Lung (tissue), 12 donors: ENCODE measurements around the gene AP3S2. TPM values are rescaled to one million over a fixed set of nuclear protein-coding genes. Genes with fewer than 3 reads are reported as not detected.

Experiments used
- ATAC-seq: fragments of 200-7000 bp; cut with Tn5 transposase; one replicate; pipeline ENCODE4 v1.9.1; 2020; ENCODE audit warnings: moderate number of reproducible peaks; ENCODE audit not compliant: insufficient read depth, low FRiP score
- DNase-seq, 3 donors: peaks; one replicate each; pipeline ENCODE4 v3.0.0-alpha.2; 2013 to 2017
- H3K27ac ChIP-seq, 2 donors: one replicate each; pipeline ENCODE4 v1.5.1; 2013; ENCODE audit warnings: mild to moderate bottlenecking in 2 of 2, moderate library complexity in 2 of 2, control low read depth in 1 of 2, inconsistent platforms in 1 of 2, low read depth in 1 of 2, low read length in 1 of 2
- H3K27me3 ChIP-seq, 3 donors: one replicate each; pipeline ENCODE4 v1.5.1; 2013; ENCODE audit warnings: low read length in 2 of 3; ENCODE audit not compliant: control insufficient read depth in 3 of 3, insufficient read depth in 3 of 3
- H3K36me3 ChIP-seq, 4 donors: one replicate each; pipeline ENCODE4 v1.5.1; 2013; ENCODE audit warnings: low read length in 4 of 4, mild to moderate bottlenecking in 1 of 4, moderate library complexity in 1 of 4; ENCODE audit not compliant: control insufficient read depth in 4 of 4, insufficient read depth in 4 of 4
- H3K4me1 ChIP-seq, 5 donors: one replicate each; pipeline ENCODE4 v1.5.1; 2013; ENCODE audit warnings: low read length in 5 of 5, mild to moderate bottlenecking in 2 of 5, moderate library complexity in 1 of 5; ENCODE audit not compliant: control insufficient read depth in 5 of 5, insufficient read depth in 5 of 5
- H3K4me3 ChIP-seq: one replicate; pipeline ENCODE4 v1.5.1; 2013; ENCODE audit warnings: mild to moderate bottlenecking, control low read depth, moderate library complexity
- H3K9ac ChIP-seq, 2 donors: one replicate each; pipeline ENCODE4 v1.5.1; 2013; ENCODE audit warnings: low read length in 2 of 2, control low read depth in 1 of 2; ENCODE audit not compliant: insufficient read depth in 1 of 2
- H3K9me3 ChIP-seq, 4 donors: one replicate each; pipeline ENCODE4 v1.5.1; 2013; ENCODE audit warnings: low read length in 3 of 4, mild to moderate bottlenecking in 1 of 4, moderate library complexity in 1 of 4; ENCODE audit not compliant: control insufficient read depth in 4 of 4, insufficient read depth in 3 of 4
- WGBS, 2 donors: extraction: QIAGEN DNeasy Blood & Tissue Kit; methylation state at CpG; one replicate each; pipeline ENCODE4 v1.1.7; 2013; 5-methylcytosine and 5-hydroxymethylcytosine counted together
- polyA plus RNA-seq, 2 donors: library from polyadenylated mRNA; stranded (reverse); fragments of 200-250 nt; gene quantifications; one replicate each; pipeline ENCODE4 v1.2.1, GENCODE V29; 2013
- total RNA-seq, 2 donors: library from RNA; depleted of rRNA in 1 of 2; stranded (reverse); fragments of >200 nt in 1 of 2; gene quantifications; one replicate each; pipeline ENCODE4 v1.2.1, GENCODE V29; 2014 to 2021
- TF ChIP-seq, protein P1 (sequence below): IDR thresholded peaks from 2 replicates; pipeline ENCODE4 v1.5.1; 2012; ENCODE audit warnings: mild to moderate bottlenecking; ENCODE audit errors: control extremely low read depth, extremely low read depth
- donor health status: control.
- donor health status: control.
- donor health status: Bipolar disorder and iron deficiency.
- donor health status: healthy.
- donor health status: DM: yes; HTN: yes; CAD: no.

Gene AP3S2
- total and polyA plus RNA-seq, 4 donors: 9.9 to 31.8 (median 25.9) TPM

DNA sequence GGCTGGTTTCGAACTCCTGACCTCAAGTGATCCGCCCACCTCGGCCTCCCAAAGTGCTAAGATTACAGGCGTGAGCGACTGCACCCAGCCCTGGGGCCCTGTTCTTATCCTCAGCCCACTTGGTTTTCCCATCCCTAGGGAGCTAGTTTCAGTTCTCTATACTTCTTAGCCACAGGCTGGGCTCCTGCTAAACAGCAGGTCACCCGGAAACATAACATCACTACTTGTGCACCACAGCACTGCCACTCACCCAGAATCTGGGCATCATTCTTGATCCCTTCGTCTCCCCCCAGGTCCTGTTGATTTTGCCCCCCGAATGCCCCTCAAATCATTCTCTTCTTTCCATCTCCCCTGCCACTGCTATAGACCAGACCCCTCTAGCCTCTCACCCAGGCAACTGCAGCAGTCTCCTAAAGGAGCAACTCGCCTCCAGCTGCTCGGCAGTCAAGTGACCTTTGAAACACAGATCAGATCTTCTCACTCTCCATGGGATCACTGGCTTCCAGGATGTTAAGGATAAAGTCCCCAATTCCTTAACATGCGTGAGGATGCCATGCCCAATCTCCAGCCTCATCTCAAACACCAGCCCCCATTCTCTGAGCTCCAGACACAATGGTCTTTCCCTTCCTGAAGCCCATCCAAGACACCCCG is 5.6 kb upstream of the AP3S2 start:
- Histone ChIP-seq H3K9ac (no peak overlapping the region), H3K4me1 (no peaks in the 10 kb centered on the region), H3K36me3 (peaks cover 6 to 25% (median 9%) of the 10 kb centered on the region in 4 donors), H3K27ac (no peak overlapping the region), H3K4me3 (no peak overlapping the region), H3K27me3 (no peaks in the 10 kb centered on the region), H3K9me3 (peaks cover 0 to 1% (median 0%) of the 10 kb centered on the region in 4 donors)
- ATAC-seq: no peak
- TF ChIP-seq, protein P1, sequence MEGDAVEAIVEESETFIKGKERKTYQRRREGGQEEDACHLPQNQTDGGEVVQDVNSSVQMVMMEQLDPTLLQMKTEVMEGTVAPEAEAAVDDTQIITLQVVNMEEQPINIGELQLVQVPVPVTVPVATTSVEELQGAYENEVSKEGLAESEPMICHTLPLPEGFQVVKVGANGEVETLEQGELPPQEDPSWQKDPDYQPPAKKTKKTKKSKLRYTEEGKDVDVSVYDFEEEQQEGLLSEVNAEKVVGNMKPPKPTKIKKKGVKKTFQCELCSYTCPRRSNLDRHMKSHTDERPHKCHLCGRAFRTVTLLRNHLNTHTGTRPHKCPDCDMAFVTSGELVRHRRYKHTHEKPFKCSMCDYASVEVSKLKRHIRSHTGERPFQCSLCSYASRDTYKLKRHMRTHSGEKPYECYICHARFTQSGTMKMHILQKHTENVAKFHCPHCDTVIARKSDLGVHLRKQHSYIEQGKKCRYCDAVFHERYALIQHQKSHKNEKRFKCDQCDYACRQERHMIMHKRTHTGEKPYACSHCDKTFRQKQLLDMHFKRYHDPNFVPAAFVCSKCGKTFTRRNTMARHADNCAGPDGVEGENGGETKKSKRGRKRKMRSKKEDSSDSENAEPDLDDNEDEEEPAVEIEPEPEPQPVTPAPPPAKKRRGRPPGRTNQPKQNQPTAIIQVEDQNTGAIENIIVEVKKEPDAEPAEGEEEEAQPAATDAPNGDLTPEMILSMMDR: no peak
- 80 to 94% methylated on average over 12 of the region's 12 CpGs for WGBS, 2 donors
- DNase-seq: no peak

GRCh38 chr15:89898614-89899294 is 5.0 kb upstream of the AP3S2 start:
- Histone ChIP-seq H3K27ac (no peak overlapping the region), H3K9ac (no peak overlapping the region), H3K4me3 (no peak overlapping the region), H3K27me3 (no peaks in the 10 kb centered on the region), H3K4me1 (no peaks in the 10 kb centered on the region), H3K9me3 (peaks cover 0 to 1% (median 0%) of the 10 kb centered on the region in 4 donors), H3K36me3 (peaks cover 2 to 21% (median 7%) of the 10 kb centered on the region in 4 donors)
- TF ChIP-seq, protein P1: peak; percentile 40
- WGBS, 2 donors: 82 to 83% methylated on average over 7 of the region's 7 CpGs
- DNase-seq (peak in 2 of 3 donors; percentile 12 to 35), ATAC-seq (no peak)

DNA sequence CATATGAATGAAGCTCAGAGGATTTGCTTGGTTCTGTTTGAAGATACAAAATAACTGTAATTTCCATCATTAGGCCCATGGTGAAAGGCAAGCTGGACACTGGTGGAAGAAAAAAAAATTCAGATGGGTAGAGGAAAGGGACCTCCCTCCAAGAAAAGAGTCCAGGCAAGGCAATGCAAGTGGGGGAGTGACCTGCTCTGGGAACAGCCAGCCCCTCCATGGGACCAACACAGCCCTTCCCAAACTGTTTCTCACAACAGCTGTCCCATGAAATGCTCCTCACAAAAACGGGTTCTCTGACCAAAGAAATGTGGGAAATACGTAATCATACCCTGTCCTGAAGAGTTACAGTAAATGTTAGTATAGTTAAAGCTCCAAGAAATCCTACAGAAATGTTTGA is 4.4 kb upstream of the AP3S2 start:
- H3K9me3 ChIP-seq: peaks cover 0 to 1% (median 0%) of the 10 kb centered on the region in 4 donors
- DNase-seq: no peak
- H3K9ac ChIP-seq: no peak overlapping the region
- TF ChIP-seq, protein P1: no peak
- no peak overlapping the region for H3K27ac ChIP-seq
- no peak for ATAC-seq
- peaks cover 0 to 2% (median 0%) of the 10 kb centered on the region in 5 donors for H3K4me1 ChIP-seq
- H3K27me3 ChIP-seq: no peaks in the 10 kb centered on the region
- peaks cover 0 to 15% (median 8%) of the 10 kb centered on the region in 4 donors for H3K36me3 ChIP-seq
- no peak overlapping the region for H3K4me3 ChIP-seq
- 70 to 89% methylated on average over 2 of the region's 2 CpGs for WGBS, 2 donors
